HG02798 (cell line): ENCODE results near the gene SSTR5.
"Not testable (repeated sequence)": the region's sequence is repeated elsewhere in the genome, so short reads cannot be mapped to it uniquely, and the experiment has no call there.

Source experiments
- ATAC-seq: cut with Tn5 transposase; IDR thresholded peaks from one replicate; pipeline ENCODE4 v1.9.1; 2021; ENCODE audit warnings: mild to moderate bottlenecking; ENCODE audit not compliant: unreplicated experiment, poor library complexity

Gene SSTR5

GRCh38 chr16:1071561-1072225 lies 854 bp upstream of the SSTR5 start:
- no peak for ATAC-seq

- ATAC-seq = no peak
Observed at GRCh38 chr16:1073262-1073558, 663 bp downstream of the SSTR5 start.

GRCh38 chr16:1073566-1074378 lies 1.2 kb downstream of the SSTR5 start:
- ATAC-seq = no peak

- ATAC-seq = no peak
Observed at GRCh38 chr16:1074379-1074649, 1.8 kb downstream of the SSTR5 start.

- no peak for ATAC-seq
Observed at GRCh38 chr16:1075546-1075945, 3.0 kb downstream of the SSTR5 start.

GRCh38 chr16:1076801-1077576 lies 4.4 kb downstream of the SSTR5 start:
- no peak for ATAC-seq

GRCh38 chr16:1077877-1078578 lies 5.5 kb downstream of the SSTR5 start:
- ATAC-seq = no peak

GRCh38 chr16:1078579-1079021 lies 6.1 kb downstream of the SSTR5 start:
- ATAC-seq = no peak

- ATAC-seq = no peak
Observed at GRCh38 chr16:1079341-1079740, 6.8 kb downstream of the SSTR5 start.

GRCh38 chr16:1079786-1080525 lies 7.4 kb downstream of the SSTR5 start:
- ATAC-seq = no peak

- ATAC-seq = no peak
Observed at GRCh38 chr16:1080801-1081733, 8.5 kb downstream of the SSTR5 start.

GRCh38 chr16:1081734-1082265 lies 9.3 kb downstream of the SSTR5 start:
- no peak for ATAC-seq

- ATAC-seq = no peak
Observed at GRCh38 chr16:1082266-1082951, 9.9 kb downstream of the SSTR5 start.

- no peak for ATAC-seq
Observed at GRCh38 chr16:1082952-1083675, 10.6 kb downstream of the SSTR5 start.

- no peak for ATAC-seq
Observed at GRCh38 chr16:1084971-1085370, 12.4 kb downstream of the SSTR5 start.

GRCh38 chr16:1086443-1086842 lies 13.9 kb downstream of the SSTR5 start:
- not testable (repeated sequence) for ATAC-seq

- ATAC-seq = no peak
Observed at GRCh38 chr16:1088295-1089170, 16.0 kb downstream of the SSTR5 start.
